Endodermal cell (in vitro differentiated cells): ENCODE results near the gene PXDN. TPM values are rescaled to one million over a fixed set of nuclear protein-coding genes. Genes with fewer than 3 reads are reported as not detected.

Experiments
- DNase-seq: peaks from one replicate; pipeline ENCODE4 v3.0.0-alpha.2; 2017
- H3K27ac ChIP-seq: 2 replicates; pipeline ENCODE4 v1.5.1; 2013; ENCODE audit warnings: mild to moderate bottlenecking, low read depth, low read length, moderate library complexity
- H3K27me3 ChIP-seq: 2 replicates; pipeline ENCODE4 v1.6.1; 2013; ENCODE audit warnings: mild to moderate bottlenecking, low read length, moderate library complexity; ENCODE audit not compliant: insufficient read depth, control insufficient read depth, poor library complexity, severe bottlenecking
- H3K36me3 ChIP-seq: 2 replicates; pipeline ENCODE4 v1.7.0; 2013; ENCODE audit warnings: mild to moderate bottlenecking, low read length, moderate library complexity; ENCODE audit not compliant: control insufficient read depth, insufficient read depth
- H3K4me1 ChIP-seq: one replicate; pipeline ENCODE4 v1.7.0; 2013; ENCODE audit warnings: low read length; ENCODE audit not compliant: control insufficient read depth, insufficient read depth
- H3K4me3 ChIP-seq: 2 replicates; pipeline ENCODE4 v1.5.1; 2013; ENCODE audit warnings: mild to moderate bottlenecking, low read length, moderate library complexity
- H3K9ac ChIP-seq: 2 replicates; pipeline ENCODE4 v1.6.1; 2013; ENCODE audit warnings: mild to moderate bottlenecking, low read length, moderate library complexity; ENCODE audit not compliant: poor library complexity, severe bottlenecking; ENCODE audit errors: extremely low read depth
- H3K9me3 ChIP-seq: 2 replicates; pipeline ENCODE4 v1.6.1; 2013; ENCODE audit warnings: mild to moderate bottlenecking, low read length, moderate library complexity; ENCODE audit not compliant: control insufficient read depth
- H3K27ac Mint-ChIP-seq: 2 replicates; pipeline ENCODE4 v1.8.0; 2020; ENCODE audit warnings: mixed read lengths
- H3K27me3 Mint-ChIP-seq: 2 replicates; pipeline ENCODE4 v1.8.0; 2021; ENCODE audit warnings: mild to moderate bottlenecking, mixed read lengths; ENCODE audit not compliant: insufficient read depth
- H3K36me3 Mint-ChIP-seq: 2 replicates; pipeline ENCODE4 v1.8.0; 2020; ENCODE audit warnings: low read depth, mixed read lengths
- H3K4me1 Mint-ChIP-seq: 2 replicates; pipeline ENCODE4 v1.8.0; 2020; ENCODE audit warnings: mixed read lengths
- H3K4me3 Mint-ChIP-seq: 2 replicates; pipeline ENCODE4 v1.8.0; 2020; ENCODE audit warnings: mild to moderate bottlenecking, moderate library complexity, mixed read lengths
- H3K9me3 Mint-ChIP-seq: 2 replicates; pipeline ENCODE4 v1.8.0; 2020; ENCODE audit warnings: mild to moderate bottlenecking, mixed read lengths
- CTCF ChIP-seq: fragments of 200-600 bp; sonication (generic); conservative IDR thresholded peaks from 2 replicates; pipeline ENCODE4 v1.5.0; 2021; ENCODE audit warnings: antibody characterized with exemption, mild to moderate bottlenecking
- WGBS, 2 experiments: methylation state at CpG; one replicate each; pipeline versions ENCODE4 v1.1.5 to v1.1.7; 2013; ENCODE audit warnings: missing lambda C conversion rate in 2 of 2, mixed read lengths in 1 of 2; ENCODE audit not compliant: insufficient coverage in 1 of 2, insufficient read length in 1 of 2; 5-methylcytosine and 5-hydroxymethylcytosine counted together
- total RNA-seq, 2 donors: library from RNA; stranded (reverse); fragmentation: NEBNext Ultra II Directional in 1 of 2; extraction: Animal tissue kit (Norgen Biotek cat#: 25700) in 1 of 2; gene quantifications; 2 replicates in 1 of 2; 3 replicates in 1 of 2; pipeline ENCODE4 v1.2.1, GENCODE V29; 2021

The PXDN gene
- total RNA-seq, 2 donors from 2014 or later, result 212 to 247 TPM

- no peak overlapping the region for H3K27ac Mint-ChIP-seq
- H3K9me3 Mint-ChIP-seq, result no peaks in the 10 kb centered on the region
- peaks cover 47% of the 10 kb centered on the region for H3K36me3 Mint-ChIP-seq
- Histone ChIP-seq H3K9me3 (no peaks in the 10 kb centered on the region), H3K4me3 (no peak overlapping the region), H3K27me3 (no peaks in the 10 kb centered on the region), H3K27ac (no peak overlapping the region), H3K4me1 (peaks cover 6% of the 10 kb centered on the region), H3K36me3 (peaks cover 68% of the 10 kb centered on the region), H3K9ac (no peak overlapping the region)
- no peaks in the 10 kb centered on the region for H3K27me3 Mint-ChIP-seq
- H3K4me1 Mint-ChIP-seq, result peaks cover 5% of the 10 kb centered on the region
- DNase-seq, result peak; percentile 8
- no peak overlapping the region for H3K4me3 Mint-ChIP-seq
- WGBS, 2 experiments, result 93% methylated on average over 9 of the region's 9 CpGs
- TF ChIP-seq CTCF, result no peak
Observed at GRCh38 chr2:1691366-1691765, 52.9 kb downstream of the PXDN start.

- Mint-ChIP-seq H3K4me3 (no peak overlapping the region), H3K27me3 (no peaks in the 10 kb centered on the region), H3K27ac (no peak overlapping the region), H3K36me3 (peaks cover 52% of the 10 kb centered on the region), H3K4me1 (peaks cover 5% of the 10 kb centered on the region), H3K9me3 (no peaks in the 10 kb centered on the region)
- Histone ChIP-seq H3K27ac (no peak overlapping the region), H3K9ac (no peak overlapping the region), H3K9me3 (no peaks in the 10 kb centered on the region), H3K36me3 (peaks cover 80% of the 10 kb centered on the region), H3K27me3 (no peaks in the 10 kb centered on the region), H3K4me3 (no peak overlapping the region), H3K4me1 (peaks cover 6% of the 10 kb centered on the region)
- peak; percentile 35 for DNase-seq
- WGBS, 2 experiments, result 92% methylated on average over 10 of the region's 10 CpGs; no CpG with 5 or more reads in 1 of the 2 experiments
- no peak for TF ChIP-seq CTCF
Observed at GRCh38 chr2:1690056-1690775, 54.1 kb downstream of the PXDN start.

- no peak overlapping the region for H3K4me3 ChIP-seq
- no peaks in the 10 kb centered on the region for H3K9me3 ChIP-seq
- no peak overlapping the region for H3K27ac ChIP-seq
- H3K9ac ChIP-seq, result no peak overlapping the region
- H3K27ac Mint-ChIP-seq, result no peak overlapping the region
- H3K4me3 Mint-ChIP-seq, result no peak overlapping the region
- no peaks in the 10 kb centered on the region for H3K9me3 Mint-ChIP-seq
- TF ChIP-seq CTCF, result no peak
- peaks cover 90% of the 10 kb centered on the region for H3K36me3 ChIP-seq
- DNase-seq, result peak; percentile 1
- WGBS, 2 experiments, result 94 to 100% methylated on average over 1 to 9 of the region's 10 CpGs
- H3K27me3 Mint-ChIP-seq, result no peaks in the 10 kb centered on the region
- H3K4me1 Mint-ChIP-seq, result no peaks in the 10 kb centered on the region
- H3K36me3 Mint-ChIP-seq, result peaks cover 64% of the 10 kb centered on the region
- no peaks in the 10 kb centered on the region for H3K27me3 ChIP-seq
- H3K4me1 ChIP-seq, result peaks cover 6% of the 10 kb centered on the region
Observed at GRCh38 chr2:1688859-1689258, 55.5 kb downstream of the PXDN start.
